Measurements from ENCODE around the gene PTGER2.

Gene PTGER2

GRCh38 chr14:52342849-52343596 lies 28.9 kb downstream of the PTGER2 start:
- no peak for DNase-seq

DNA sequence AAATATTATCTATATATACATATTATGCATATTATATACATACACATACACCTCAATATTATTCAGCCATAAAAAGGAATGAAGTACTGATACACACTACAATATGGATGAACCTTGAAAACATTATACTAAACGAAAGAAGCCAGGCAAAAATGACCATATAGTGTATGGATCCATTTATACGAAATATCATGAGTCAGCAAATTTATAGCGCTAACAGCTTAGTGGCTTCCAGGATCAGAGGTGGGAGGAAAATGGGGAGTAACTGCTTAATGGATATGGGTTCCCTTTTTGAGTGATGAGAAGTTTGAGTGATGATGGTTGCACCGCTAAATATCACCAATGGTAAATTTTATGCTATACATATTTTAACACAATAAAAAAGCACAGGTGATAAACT lies 32.7 kb downstream of the PTGER2 start:
- DNase-seq = no peak

DNA sequence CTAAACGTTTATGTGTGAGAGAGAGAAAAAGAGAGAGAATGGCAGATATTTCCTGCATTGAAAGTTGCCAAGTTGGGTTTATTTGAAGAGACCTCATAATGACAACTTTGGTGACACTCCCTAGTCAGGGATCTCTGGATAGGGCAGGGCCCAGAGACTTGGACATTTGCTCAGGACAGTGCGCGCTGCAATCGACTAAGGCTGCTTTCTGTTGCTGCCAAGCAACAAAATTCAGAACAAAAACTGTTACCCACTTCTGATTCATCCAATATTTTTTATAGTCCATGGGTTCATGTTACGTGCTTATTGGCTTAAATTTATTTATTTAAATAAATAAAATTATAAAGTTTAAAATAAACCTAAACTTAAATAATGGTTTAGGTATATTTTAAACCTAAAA lies 34.2 kb downstream of the PTGER2 start:
- no peak for DNase-seq

DNA sequence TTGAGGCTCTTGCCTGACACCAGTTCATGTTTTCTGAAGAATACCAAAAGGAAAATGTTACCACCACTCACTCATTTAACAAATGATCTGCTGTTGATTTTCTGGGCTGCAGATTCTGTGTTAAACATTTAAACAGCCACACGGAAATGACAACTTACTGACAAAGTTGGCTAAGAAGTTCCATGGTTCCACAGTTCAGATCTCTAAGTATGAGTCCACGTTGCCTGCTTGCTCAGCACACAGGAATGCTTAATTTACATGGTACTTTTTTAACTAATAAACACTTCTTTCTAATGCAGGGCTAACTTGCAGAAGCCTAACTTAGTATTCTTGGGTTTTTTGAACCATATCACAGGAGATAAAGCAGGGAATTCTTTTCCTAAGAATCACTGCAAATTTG lies 34.7 kb downstream of the PTGER2 start:
- DNase-seq = no peak

GRCh38 chr14:52349731-52350130 lies 35.6 kb downstream of the PTGER2 start:
- no peak for DNase-seq

GRCh38 chr14:52350445-52350844 lies 36.3 kb downstream of the PTGER2 start:
- no peak for DNase-seq

GRCh38 chr14:52351233-52352060 lies 37.3 kb downstream of the PTGER2 start:
- DNase-seq = no peak

DNA sequence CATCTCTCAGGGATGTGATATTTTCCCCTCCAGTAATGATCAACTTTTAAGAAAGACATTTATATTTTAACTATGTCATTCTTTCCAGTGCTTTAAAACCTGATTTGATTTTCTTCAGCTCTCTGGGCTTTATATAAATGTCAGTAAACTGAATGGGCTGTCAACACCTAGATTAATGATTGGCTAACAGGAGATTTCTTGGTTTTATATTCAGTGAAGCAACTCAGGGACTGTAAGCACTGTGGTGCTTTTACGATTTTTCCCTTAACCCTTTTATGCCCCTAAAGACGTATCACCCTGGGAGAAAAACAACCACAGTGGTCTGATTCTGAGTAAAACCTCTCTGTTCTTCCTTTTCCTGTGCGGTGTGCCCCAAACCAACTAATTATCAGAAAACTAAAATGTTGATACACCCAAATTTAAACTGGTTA lies 38.0 kb downstream of the PTGER2 start:
- DNase-seq = no peak

DNA sequence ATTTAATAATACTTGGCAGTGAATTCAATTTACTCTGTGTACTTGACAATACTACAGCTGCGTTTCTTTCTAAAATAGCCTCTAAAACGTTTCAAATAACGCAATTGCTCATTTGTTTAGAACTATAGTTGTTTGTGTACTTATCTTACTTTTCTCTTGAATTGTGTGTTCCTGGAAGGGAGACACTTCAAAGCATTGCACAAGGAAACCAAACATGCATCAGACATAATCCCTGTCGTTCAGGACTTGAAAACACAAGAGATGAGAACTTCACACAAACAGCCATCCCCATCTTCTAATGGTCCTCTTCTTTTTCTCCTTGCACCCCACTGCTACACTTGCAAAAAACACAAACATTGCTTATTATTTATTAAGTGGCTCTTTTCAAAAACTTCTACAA lies 38.5 kb downstream of the PTGER2 start:
- no peak for DNase-seq

GRCh38 chr14:52354242-52354641 lies 40.1 kb downstream of the PTGER2 start:
- DNase-seq = no peak

DNA sequence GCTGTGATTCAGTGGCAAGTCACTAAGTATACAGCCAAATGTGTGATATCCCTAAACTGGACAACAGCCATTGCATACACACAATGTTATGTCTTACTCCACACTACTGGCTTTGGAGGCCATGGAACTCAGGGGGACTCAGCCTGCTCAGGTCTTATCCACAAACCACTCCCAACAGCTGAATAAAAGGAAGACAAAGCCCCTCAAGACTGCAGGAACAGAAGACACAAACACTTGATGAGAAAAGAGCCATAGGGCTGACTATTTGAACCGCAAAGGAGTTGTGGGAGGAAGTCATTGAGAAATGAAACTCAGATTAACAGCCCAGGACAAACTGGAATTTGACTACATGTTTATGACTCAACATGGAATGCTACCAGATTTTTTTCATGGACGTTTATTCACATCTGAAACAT lies 40.9 kb downstream of the PTGER2 start:
- no peak for DNase-seq

DNA sequence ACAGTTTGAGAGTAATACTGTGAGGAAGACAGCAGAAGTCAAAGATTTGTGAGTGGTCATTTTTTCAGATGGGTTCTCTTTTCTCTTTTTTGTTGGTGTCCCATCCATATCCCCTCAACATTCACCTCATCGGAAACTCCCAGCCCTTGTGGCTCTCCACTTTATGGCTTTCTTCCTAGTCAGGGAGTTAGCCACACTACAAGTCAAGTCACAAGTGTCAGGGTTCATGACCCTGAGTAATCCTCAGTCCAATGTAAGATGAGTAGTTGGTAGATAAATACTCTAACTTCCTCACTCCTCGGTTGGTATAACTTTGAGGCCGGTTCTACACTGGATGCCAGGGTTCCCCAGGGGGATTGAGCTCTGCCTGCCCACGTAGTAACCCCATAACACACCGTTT lies 41.4 kb downstream of the PTGER2 start:
- no peak for DNase-seq

- peak; percentile 90 for DNase-seq
Measured at GRCh38 chr14:52356025-52356424, 41.9 kb downstream of the PTGER2 start.

GRCh38 chr14:52360831-52361230 lies 46.7 kb downstream of the PTGER2 start:
- DNase-seq = no peak

DNA sequence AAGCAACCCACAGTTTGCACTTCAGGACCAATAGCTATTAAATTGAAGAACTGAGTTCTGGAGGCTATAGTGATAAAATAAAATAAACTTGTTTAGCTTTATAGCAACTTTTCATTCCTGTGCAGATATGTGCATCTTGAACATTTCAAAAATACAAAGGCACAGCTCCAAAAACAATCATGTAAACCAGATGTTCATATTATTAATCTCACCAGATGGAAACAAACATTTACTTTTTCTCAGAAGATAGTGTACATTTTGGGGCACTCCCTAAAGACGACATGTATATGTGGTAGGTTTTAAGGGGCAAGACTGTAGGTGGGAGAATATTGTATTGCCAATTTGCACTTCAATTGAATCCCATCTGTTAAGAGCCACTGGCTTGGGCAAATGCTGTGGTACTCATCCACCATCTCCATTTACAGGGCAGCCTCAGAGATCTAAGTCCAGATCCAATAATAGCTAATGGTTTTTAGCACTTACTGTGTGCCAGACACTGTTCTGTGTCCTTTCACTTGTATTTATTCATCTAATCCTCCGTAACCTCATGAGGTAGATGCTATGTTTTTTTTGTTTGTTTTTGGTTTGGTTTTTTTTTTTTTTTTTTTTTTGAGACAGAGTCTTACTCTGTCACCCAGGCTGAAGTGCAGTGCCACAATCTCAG lies 49.1 kb downstream of the PTGER2 start:
- DNase-seq = no peak

GRCh38 chr14:52363961-52364360 lies 49.8 kb downstream of the PTGER2 start:
- no peak for DNase-seq

- DNase-seq = no peak
Measured at GRCh38 chr14:52365071-52365470, 51.0 kb downstream of the PTGER2 start.

- DNase-seq = no peak
Measured at GRCh38 chr14:52366796-52367315, 52.7 kb downstream of the PTGER2 start.

GRCh38 chr14:52369305-52369801 lies 55.2 kb downstream of the PTGER2 start:
- no peak for DNase-seq

- no peak for DNase-seq
Measured at GRCh38 chr14:52370406-52370935, 56.4 kb downstream of the PTGER2 start.

DNA sequence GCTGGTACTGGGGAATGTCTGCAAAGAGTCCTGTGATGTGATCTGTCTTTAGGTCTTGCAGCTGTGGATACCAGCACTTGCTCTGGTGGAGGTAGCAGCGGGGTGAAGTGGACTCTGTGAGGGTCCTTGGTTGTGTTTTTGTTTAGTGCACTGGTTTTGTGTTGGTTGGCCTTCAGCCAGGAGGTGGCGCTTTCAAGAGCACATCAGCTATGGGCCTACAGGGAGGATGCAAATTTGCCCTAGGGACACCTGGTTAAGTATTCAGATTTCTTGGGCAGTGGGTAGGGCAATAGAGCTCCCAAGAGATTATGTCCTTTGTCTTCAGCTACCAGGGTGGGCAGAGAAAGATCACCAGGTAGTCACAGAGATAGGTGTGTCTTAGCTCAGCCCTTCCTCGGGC lies 63.8 kb downstream of the PTGER2 start:
- DNase-seq = no peak

Data from COR-L47 (cell line).